Stimulated activated CD8-positive, alpha-beta memory T cell treated with anti-CD3 and anti-CD28 coated beads, Interleukin-7, amount 100 ng/mL, for 1 hour (primary cell): ENCODE measurements around the gene DMWD.

ENCODE experiments used
- DNase-seq, 2 donors: peaks; one replicate each; pipeline ENCODE4 v3.0.0-alpha.2; 2020; ENCODE audit warnings: low read depth in 2 of 2

DMWD gene

GRCh38 chr19:45770192-45771101, 22.2 kb downstream of the DMWD start:
- peak; percentile 79 to 82 for DNase-seq

- DNase-seq = peak in 1 of 2 donors; percentile 29
Measured at GRCh38 chr19:45769821-45770191, 22.8 kb downstream of the DMWD start.

- DNase-seq = peak; percentile 82 to 86
Measured at GRCh38 chr19:45768984-45769782, 23.5 kb downstream of the DMWD start, which contains the start of gene SIX5. Gene SIX5, minus strand, starts transcription at chr19:45769252. Its CDS starts 408 bp downstream, at chr19:45768844.

GRCh38 chr19:45768655-45768983, 24.0 kb downstream of the DMWD start:
- no peak for DNase-seq

GRCh38 chr19:45767881-45768654, 24.6 kb downstream of the DMWD start:
- no peak for DNase-seq

- no peak for DNase-seq
Measured at GRCh38 chr19:45767410-45767880, 25.2 kb downstream of the DMWD start.

GRCh38 chr19:45766869-45767346, 25.7 kb downstream of the DMWD start:
- no peak for DNase-seq

GRCh38 chr19:45766296-45766868, 26.3 kb downstream of the DMWD start:
- no peak for DNase-seq

GRCh38 chr19:45765702-45766295, 26.8 kb downstream of the DMWD start:
- no peak for DNase-seq

GRCh38 chr19:45764945-45765701, 27.5 kb downstream of the DMWD start:
- no peak for DNase-seq

GRCh38 chr19:45764475-45764874, 28.2 kb downstream of the DMWD start:
- DNase-seq = no peak

- no peak for DNase-seq
Measured at GRCh38 chr19:45763691-45764294, 28.9 kb downstream of the DMWD start.

- DNase-seq = no peak
Measured at GRCh38 chr19:45762870-45763631, 29.6 kb downstream of the DMWD start.

GRCh38 chr19:45761714-45762113, 30.9 kb downstream of the DMWD start:
- DNase-seq = no peak

GRCh38 chr19:45758921-45759320, 33.7 kb downstream of the DMWD start:
- DNase-seq = no peak

GRCh38 chr19:45757695-45758094, 35.0 kb downstream of the DMWD start:
- no peak for DNase-seq

- no peak for DNase-seq
Measured at GRCh38 chr19:45754323-45754722, 38.3 kb downstream of the DMWD start.

- no peak for DNase-seq
Measured at GRCh38 chr19:45753548-45753947, 39.1 kb downstream of the DMWD start.

GRCh38 chr19:45752639-45753038, 40.0 kb downstream of the DMWD start:
- DNase-seq = no peak
